Right lobe of liver (tissue), 4 donors: ENCODE data around the gene COA5.

ENCODE experiments used
- POLR2A ChIP-seq: fragments of 450-650 bp; IDR thresholded peaks from one replicate; pipeline ENCODE4 v1.6.1; 2017; ENCODE audit warnings: antibody characterized with exemption, mild to moderate bottlenecking
- TF ChIP-seq, protein P1 (sequence below), 4 donors: fragments of 200-600 bp in 3 of 4; fragments of 450-650 bp in 1 of 4; IDR thresholded peaks; one replicate each; pipeline versions ENCODE4 v1.5.1 to v1.8.0; 2016 to 2022; ENCODE audit warnings: antibody characterized with exemption in 4 of 4, mild to moderate bottlenecking in 2 of 4
- donor health status: DM: no; HTN: no; CAD: no.
- donor health status: DM: no; HTN: no; CAD: no.
- donor health status: DM: no; HTN: yes; CAD: no.

DNA sequence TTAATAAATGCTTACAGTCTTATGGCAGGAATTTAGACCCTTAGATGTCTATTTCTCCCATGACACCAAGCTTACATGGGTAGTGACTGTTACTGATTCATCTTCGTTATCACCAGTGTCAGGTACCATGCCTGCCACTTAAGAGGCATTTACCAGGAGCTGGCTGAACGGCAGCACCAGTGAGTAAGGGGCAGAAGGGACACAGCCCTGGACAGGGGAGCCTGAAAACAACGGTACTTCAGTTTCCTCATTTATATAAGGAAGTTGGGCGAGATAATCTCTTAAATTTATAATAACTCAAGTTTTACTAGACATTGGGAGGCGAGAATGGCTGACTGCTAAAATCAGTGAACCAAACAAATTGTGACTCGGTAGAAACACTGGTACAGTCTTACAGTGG is 1.2 kb downstream of the COA5 start:
- TF ChIP-seq, protein P1, sequence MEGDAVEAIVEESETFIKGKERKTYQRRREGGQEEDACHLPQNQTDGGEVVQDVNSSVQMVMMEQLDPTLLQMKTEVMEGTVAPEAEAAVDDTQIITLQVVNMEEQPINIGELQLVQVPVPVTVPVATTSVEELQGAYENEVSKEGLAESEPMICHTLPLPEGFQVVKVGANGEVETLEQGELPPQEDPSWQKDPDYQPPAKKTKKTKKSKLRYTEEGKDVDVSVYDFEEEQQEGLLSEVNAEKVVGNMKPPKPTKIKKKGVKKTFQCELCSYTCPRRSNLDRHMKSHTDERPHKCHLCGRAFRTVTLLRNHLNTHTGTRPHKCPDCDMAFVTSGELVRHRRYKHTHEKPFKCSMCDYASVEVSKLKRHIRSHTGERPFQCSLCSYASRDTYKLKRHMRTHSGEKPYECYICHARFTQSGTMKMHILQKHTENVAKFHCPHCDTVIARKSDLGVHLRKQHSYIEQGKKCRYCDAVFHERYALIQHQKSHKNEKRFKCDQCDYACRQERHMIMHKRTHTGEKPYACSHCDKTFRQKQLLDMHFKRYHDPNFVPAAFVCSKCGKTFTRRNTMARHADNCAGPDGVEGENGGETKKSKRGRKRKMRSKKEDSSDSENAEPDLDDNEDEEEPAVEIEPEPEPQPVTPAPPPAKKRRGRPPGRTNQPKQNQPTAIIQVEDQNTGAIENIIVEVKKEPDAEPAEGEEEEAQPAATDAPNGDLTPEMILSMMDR (IDR thresholded peaks at IDR 0.05): no peak
- TF ChIP-seq POLR2A: no peak
